Endothelial cell of umbilical vein (primary cell): ENCODE measurements around the gene EDN1. TPM values are rescaled to one million over a fixed set of nuclear protein-coding genes. Genes with fewer than 3 reads are reported as not detected.

Experiments used
- BruUV-seq: library from RNA; stranded (reverse); fragments of 400-500 nt; replicated peaks from 2 replicates; lab custom pipeline; 2021; lab: Mats Ljungman, UMichigan
- CTCF ChIA-PET: fragments of 300-600, 350-600 bp; sonication (Branson Sonifier 250); formaldehyde crosslinking; loops from one replicate; lab custom pipeline; 2021; ENCODE audit warnings: antibody characterized with exemption, inconsistent platforms; lab: Charles Lee
- POLR2A ChIA-PET: fragments of 300-600, 350-600 bp; sonication (Branson Sonifier 250); formaldehyde crosslinking; loops from one replicate; lab custom pipeline; 2021; ENCODE audit warnings: antibody characterized with exemption, inconsistent platforms; lab: Charles Lee
- DNase-seq: peaks from one replicate; pipeline ENCODE4 v3.0.0-alpha.2; 2011; ENCODE audit warnings: low read depth, low spot score
- FAIRE-seq: peaks from 2 replicates; lab custom pipeline; 2011; peaks lifted over from hg19 to GRCh38; lab: Jason Lieb, UNC
- H2AFZ ChIP-seq: 2 replicates; pipeline ENCODE4 v1.6.0; 2012; ENCODE audit warnings: low read depth, low read length, control low read depth, inconsistent platforms
- H3K27ac ChIP-seq: 2 replicates; pipeline ENCODE4 v1.5.1; 2011; ENCODE audit warnings: low read depth, mild to moderate bottlenecking, control low read depth, low read length, moderate library complexity; ENCODE audit not compliant: insufficient read depth
- H3K27me3 ChIP-seq, 2 experiments: 2 replicates each; pipeline versions ENCODE4 v1.6.0 to v1.6.1; 2011; ENCODE audit warnings: low read length in 2 of 2, mixed read lengths in 1 of 2; ENCODE audit not compliant: control insufficient read depth in 2 of 2, insufficient read depth in 2 of 2
- H3K36me3 ChIP-seq, 2 experiments: 2 replicates in 1 of 2; 3 replicates in 1 of 2; pipeline ENCODE4 v1.5.1; 2011; ENCODE audit warnings: low read length in 2 of 2, mild to moderate bottlenecking in 1 of 2, moderate library complexity in 1 of 2; ENCODE audit not compliant: control insufficient read depth in 2 of 2, insufficient read depth in 2 of 2; ENCODE audit errors: extremely low read depth in 1 of 2
- H3K4me1 ChIP-seq: 3 replicates; pipeline ENCODE4 v1.5.1; 2011; ENCODE audit warnings: mild to moderate bottlenecking, low read length; ENCODE audit not compliant: control insufficient read depth, insufficient read depth; ENCODE audit errors: extremely low read depth
- H3K4me2 ChIP-seq: 2 replicates; pipeline ENCODE4 v1.6.1; 2011; ENCODE audit warnings: low read length, control low read depth, mixed read lengths; ENCODE audit not compliant: insufficient read depth
- H3K4me3 ChIP-seq, 3 experiments: fragments of 200-600 bp in 1 of 3; sonication (generic), shearing (Covaris generic) in 1 of 3; replicated peaks in 1 of 3; 2 replicates each; pipeline ENCODE4 v1.5.1; 2011 to 2016; ENCODE audit warnings: control low read depth in 3 of 3, low read length in 3 of 3, mild to moderate bottlenecking in 2 of 3, inconsistent platforms in 1 of 3, low read depth in 1 of 3, moderate library complexity in 1 of 3; ENCODE audit not compliant: insufficient read depth in 1 of 3
- H3K79me2 ChIP-seq: 2 replicates; pipeline ENCODE4 v1.6.0; 2012; ENCODE audit warnings: low read length, inconsistent platforms; ENCODE audit not compliant: control insufficient read depth, insufficient read depth
- H3K9ac ChIP-seq: replicated peaks from 2 replicates; pipeline ENCODE3; 2011; ENCODE audit warnings: low read length, control low read depth; ENCODE audit not compliant: insufficient read depth; ENCODE audit errors: extremely low read depth
- H3K9me1 ChIP-seq: replicated peaks from 3 replicates; pipeline ENCODE4 v1.6.0; 2011; ENCODE audit warnings: mild to moderate bottlenecking, low read length; ENCODE audit not compliant: control insufficient read depth, insufficient read depth; ENCODE audit errors: extremely low read depth
- H3K9me3 ChIP-seq: replicated peaks from 2 replicates; pipeline ENCODE4 v1.5.1; 2012; ENCODE audit warnings: low read length, inconsistent platforms; ENCODE audit not compliant: control insufficient read depth, insufficient read depth
- H4K20me1 ChIP-seq: replicated peaks from 2 replicates; pipeline ENCODE3; 2011; ENCODE audit warnings: mild to moderate bottlenecking, low read length; ENCODE audit not compliant: control insufficient read depth, insufficient read depth; ENCODE audit errors: extremely low read depth
- EZH2 ChIP-seq: IDR thresholded peaks from 2 replicates; pipeline ENCODE4 v1.6.1; 2012; ENCODE audit warnings: borderline replicate concordance, low read depth, mild to moderate bottlenecking, moderate library complexity, low read length, inconsistent platforms; ENCODE audit not compliant: severe bottlenecking
- FOS ChIP-seq: IDR thresholded peaks from 2 replicates; pipeline ENCODE4 v1.6.1; 2011; ENCODE audit warnings: mild to moderate bottlenecking, low read length, moderate library complexity, borderline replicate concordance; ENCODE audit not compliant: insufficient read depth
- GATA2 ChIP-seq: IDR thresholded peaks from 2 replicates; pipeline ENCODE4 v1.7.0; 2011; ENCODE audit warnings: low read depth, mild to moderate bottlenecking, moderate library complexity, mixed read lengths, low read length; ENCODE audit not compliant: insufficient read length, insufficient read depth
- JUN ChIP-seq: IDR thresholded peaks from 2 replicates; pipeline ENCODE4 v1.6.1; 2011; ENCODE audit warnings: borderline replicate concordance, low read depth; ENCODE audit not compliant: insufficient read length, insufficient read depth
- MYC ChIP-seq: IDR thresholded peaks from one replicate; pipeline ENCODE4 v1.6.1; 2011; ENCODE audit warnings: mild to moderate bottlenecking, low read depth, low read length
- POLR2A ChIP-seq: IDR thresholded peaks from 2 replicates; pipeline ENCODE4 v1.6.1; 2012; ENCODE audit warnings: low read depth, mild to moderate bottlenecking, control low read depth, low read length
- POLR2AphosphoS5 ChIP-seq: IDR thresholded peaks from 2 replicates; pipeline ENCODE4 v1.6.1; 2012; ENCODE audit warnings: low read depth, mild to moderate bottlenecking, control low read depth, low read length, moderate library complexity; ENCODE audit not compliant: insufficient read depth
- dilution Hi-C: fragments of 300-500 bp; cut with MboI; formaldehyde crosslinking; loops from one replicate; pipeline ENCODE4 v1.15.0; 2019; ENCODE audit warnings: low sequenced_read_pairs; ENCODE audit not compliant: extremely low pct_ligation_motif_present
- intact Hi-C: fragments of 100-400 bp; cut with micrococcal nuclease; formaldehyde crosslinking; loops from one replicate; pipeline ENCODE4 v1.10.0; 2022
- polyA plus RNA-seq, 4 experiments: library from polyadenylated mRNA; depleted of rRNA in 3 of 4; stranded (reverse) in 3 of 4; unstranded in 1 of 4; fragments of >200 nt; gene quantifications; 2 replicates each; pipeline versions ENCODE4 v1.2.1 to v1.2.3, GENCODE V29; 2011 to 2012; ENCODE audit warnings: missing spikeins in 1 of 4
- total RNA-seq: library from RNA; stranded (reverse); gene quantifications from 2 replicates; pipeline ENCODE4 v1.2.3, GENCODE V29; 2021
- TF ChIP-seq, protein P1 (sequence below): IDR thresholded peaks from 2 replicates; pipeline ENCODE4 v1.6.1; 2011; ENCODE audit not compliant: insufficient read depth, insufficient read length
- TF ChIP-seq, protein P2 (sequence below), 2 donors: IDR thresholded peaks; 1 replicate in 1 of 2; 2 replicates in 1 of 2; pipeline ENCODE4 v1.5.1; 2011; ENCODE audit warnings: low read length in 2 of 2, mild to moderate bottlenecking in 2 of 2, moderate library complexity in 2 of 2, control low read depth in 1 of 2, inconsistent platforms in 1 of 2, low read depth in 1 of 2; ENCODE audit not compliant: insufficient read depth in 1 of 2; ENCODE audit errors: extremely low read depth in 1 of 2

Gene EDN1
- total and polyA plus RNA-seq, 2 donors (not counting 3 experiments of a cell fraction or from before 2014, with no cell fraction given): 493 to 498 TPM

DNA sequence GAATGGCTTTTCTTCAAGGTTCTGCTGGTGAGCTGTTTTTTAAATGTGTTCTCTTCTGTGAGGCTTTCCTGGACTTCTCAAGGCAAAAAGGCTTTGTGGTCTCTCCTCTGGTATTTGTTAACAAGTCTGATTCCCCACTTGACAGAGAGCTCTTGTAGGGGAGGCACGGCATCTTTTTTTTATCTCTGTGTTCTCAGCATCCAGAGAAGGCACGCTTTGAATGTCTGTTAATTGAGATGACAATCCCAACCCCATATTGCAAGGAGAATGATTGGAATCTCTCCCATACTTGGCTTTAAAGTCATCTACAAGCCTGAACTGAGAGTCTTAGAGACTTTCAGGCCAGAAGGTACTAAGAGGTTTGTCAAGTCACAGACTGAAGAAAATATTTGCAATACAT, 22.6 kb downstream of the EDN1 start:
- Histone ChIP-seq H2AFZ (no peak overlapping the region), H3K27me3 (no peaks in the 10 kb centered on the region), H3K79me2 (no peaks in the 10 kb centered on the region), H3K27ac (peak overlapping the region; percentile 77), H3K9me1 (no peaks in the 10 kb centered on the region), H3K9me3 (no peaks in the 10 kb centered on the region), H3K4me2 (peak overlapping the region; percentile 30), H3K36me3 (no peaks in the 10 kb centered on the region), H3K9ac (no peak overlapping the region), H4K20me1 (no peaks in the 10 kb centered on the region), H3K4me1 (peaks cover 23% of the 10 kb centered on the region), H3K4me3 (no peak overlapping the region)
- FAIRE-seq (no peak), DNase-seq (no peak)
- intact Hi-C loops (loop anchor here (2.0 to 5.0 kb wide), 3 partner anchors 80 to 225 kb away; no protein-coding TSS in a partner anchor), dilution Hi-C loops (no loop called here)
- POLR2A ChIA-PET: no interaction called here
- CTCF ChIA-PET: interaction anchor here (1.0 to 6.3 kb wide), 6 partner anchors 8 to 291 kb away, joined by 3 to 67 read pairs (median 5); no protein-coding TSS in a partner anchor
- TF ChIP-seq, protein P1, sequence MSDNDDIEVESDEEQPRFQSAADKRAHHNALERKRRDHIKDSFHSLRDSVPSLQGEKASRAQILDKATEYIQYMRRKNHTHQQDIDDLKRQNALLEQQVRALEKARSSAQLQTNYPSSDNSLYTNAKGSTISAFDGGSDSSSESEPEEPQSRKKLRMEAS: no peak
- TF ChIP-seq POLR2A (no peak), FOS (no peak), JUN (no peak), GATA2 (no peak), MYC (no peak), POLR2AphosphoS5 (no peak), EZH2 (no peak)
- TF ChIP-seq, protein P2, sequence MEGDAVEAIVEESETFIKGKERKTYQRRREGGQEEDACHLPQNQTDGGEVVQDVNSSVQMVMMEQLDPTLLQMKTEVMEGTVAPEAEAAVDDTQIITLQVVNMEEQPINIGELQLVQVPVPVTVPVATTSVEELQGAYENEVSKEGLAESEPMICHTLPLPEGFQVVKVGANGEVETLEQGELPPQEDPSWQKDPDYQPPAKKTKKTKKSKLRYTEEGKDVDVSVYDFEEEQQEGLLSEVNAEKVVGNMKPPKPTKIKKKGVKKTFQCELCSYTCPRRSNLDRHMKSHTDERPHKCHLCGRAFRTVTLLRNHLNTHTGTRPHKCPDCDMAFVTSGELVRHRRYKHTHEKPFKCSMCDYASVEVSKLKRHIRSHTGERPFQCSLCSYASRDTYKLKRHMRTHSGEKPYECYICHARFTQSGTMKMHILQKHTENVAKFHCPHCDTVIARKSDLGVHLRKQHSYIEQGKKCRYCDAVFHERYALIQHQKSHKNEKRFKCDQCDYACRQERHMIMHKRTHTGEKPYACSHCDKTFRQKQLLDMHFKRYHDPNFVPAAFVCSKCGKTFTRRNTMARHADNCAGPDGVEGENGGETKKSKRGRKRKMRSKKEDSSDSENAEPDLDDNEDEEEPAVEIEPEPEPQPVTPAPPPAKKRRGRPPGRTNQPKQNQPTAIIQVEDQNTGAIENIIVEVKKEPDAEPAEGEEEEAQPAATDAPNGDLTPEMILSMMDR (IDR thresholded peaks at IDR 0.05; ENCODE audit: extremely low read depth in 1 of 2, insufficient read depth in 1 of 2, low read depth in 1 of 2, low read length in 2 of 2): no peak
- no TSS peak for BruUV-seq
